ENCODE data around the gene HJV.
"Not testable (repeated sequence)": the region's sequence is repeated elsewhere in the genome, so short reads cannot be mapped to it uniquely, and the experiment has no call there.

The HJV gene

GRCh38 chr1:146021622-146022402 lies at the start of gene HJV:
HJV (minus strand) TSS chr1:146021735; CDS start chr1:146020231, 1,504 bp downstream.
- no peak for DNase-seq

GRCh38 chr1:146059148-146059547 lies 37.6 kb upstream of the HJV start:
- not testable (repeated sequence) for DNase-seq

GRCh38 chr1:146051852-146052676 lies 30.5 kb upstream of the HJV start:
- peak; percentile 81 for DNase-seq

GRCh38 chr1:146051452-146051851 lies 29.9 kb upstream of the HJV start:
- no peak for DNase-seq

- DNase-seq = not testable (repeated sequence)
Measured at GRCh38 chr1:146050652-146050963, 29.1 kb upstream of the HJV start.

- not testable (repeated sequence) for DNase-seq
Measured at GRCh38 chr1:146049866-146050651, 28.5 kb upstream of the HJV start.

- no peak for DNase-seq
Measured at GRCh38 chr1:146049436-146049835, 27.9 kb upstream of the HJV start.

GRCh38 chr1:146048514-146049115 lies 27.1 kb upstream of the HJV start:
- not testable (repeated sequence) for DNase-seq

- no peak for DNase-seq
Measured at GRCh38 chr1:146046664-146047063, 25.1 kb upstream of the HJV start.

- no peak for DNase-seq
Measured at GRCh38 chr1:146039844-146040194, 18.3 kb upstream of the HJV start.

GRCh38 chr1:146036965-146037646 lies 15.6 kb upstream of the HJV start:
- peak; percentile 78 for DNase-seq

- no peak for DNase-seq
Measured at GRCh38 chr1:146036241-146036964, 14.9 kb upstream of the HJV start.

- no peak for DNase-seq
Measured at GRCh38 chr1:146035048-146035423, 13.5 kb upstream of the HJV start.

GRCh38 chr1:146032631-146033219 lies 11.2 kb upstream of the HJV start:
- DNase-seq = no peak

- no peak for DNase-seq
Measured at GRCh38 chr1:146031476-146031875, 9.9 kb upstream of the HJV start.

- DNase-seq = no peak
Measured at GRCh38 chr1:146029117-146029516, 7.6 kb upstream of the HJV start.

GRCh38 chr1:146026650-146027049 lies 5.1 kb upstream of the HJV start:
- not testable (repeated sequence) for DNase-seq

- not testable (repeated sequence) for DNase-seq
Measured at GRCh38 chr1:146025787-146026495, 4.4 kb upstream of the HJV start.

- DNase-seq = no peak
Measured at GRCh38 chr1:146022403-146023127, 1.0 kb upstream of the HJV start.

- no peak for DNase-seq
Measured at GRCh38 chr1:146021050-146021445, 487 bp downstream of the HJV start.
